ENCODE measurements around the gene NUP54. TPM values are rescaled to one million over a fixed set of nuclear protein-coding genes. Genes with fewer than 3 reads are reported as not detected.

The NUP54 gene
- total and polyA plus RNA-seq, 2 of the 8 experiments (the other 6 are each of a cell fraction or from before 2014, with no cell fraction given), result 51.4 to 103 TPM

DNA sequence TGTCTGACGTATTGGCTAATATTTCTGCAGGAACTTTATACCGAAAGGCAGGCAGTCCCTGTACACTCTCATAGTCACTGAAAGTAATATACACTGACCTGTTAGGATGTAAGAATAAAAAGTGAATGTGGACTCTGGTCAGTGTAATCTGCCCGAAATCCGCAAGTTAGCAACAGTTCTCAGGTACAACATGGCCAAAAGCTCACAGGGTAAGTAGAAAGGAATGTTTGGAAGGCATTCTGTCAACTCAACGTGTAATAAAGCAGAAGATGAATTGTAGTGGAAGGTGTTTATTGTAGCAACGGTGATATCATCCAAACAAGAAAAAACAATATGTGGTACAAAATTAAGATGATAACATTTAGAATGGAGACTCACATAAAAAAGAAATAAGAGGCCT lies 26.0 kb upstream of the NUP54 start:
- Histone ChIP-seq H3K36me3 (ENCODE audit: control insufficient read depth in 2 of 4, insufficient read depth in 4 of 4, low read length in 3 of 4) (peaks cover 0 to 12% (median 5%) of the 10 kb centered on the region in 4 experiments; a peak in 3 of 8 replicates), H2AFZ (ENCODE audit: low read length) (no peak overlapping the region), H3K18ac (ENCODE audit: extremely low read depth, low read length) (no peak overlapping the region), H4K91ac (replicated peaks; ENCODE audit: insufficient read length, low read length) (no peak overlapping the region), H3K9ac (replicated peaks in 1 of 4; ENCODE audit: extremely low read depth in 1 of 4, low read depth in 3 of 4, low read length in 3 of 4) (no peak overlapping the region), H2AK5ac (ENCODE audit: low read depth, low read length) (no peak overlapping the region), H3K79me1 (ENCODE audit: low read depth, low read length) (no peaks in the 10 kb centered on the region), H3K14ac (ENCODE audit: insufficient read length) (no peak overlapping the region), H2BK120ac (replicated peaks; ENCODE audit: low read depth, low read length) (no peak overlapping the region), H2BK5ac (ENCODE audit: low read depth, low read length) (no peak overlapping the region), H2BK12ac (ENCODE audit: low read depth, low read length) (no peak overlapping the region), H3K4me2 (ENCODE audit: insufficient read depth in 1 of 2, low read depth in 2 of 2, low read length in 2 of 2) (no peak overlapping the region), H3K23ac (ENCODE audit: insufficient read length) (no peak overlapping the region), H3K9me3 (ENCODE audit: insufficient read depth in 2 of 2, low read depth in 1 of 2, low read length in 1 of 2) (no peaks in the 10 kb centered on the region), H4K20me1 (replicated peaks in 1 of 2; ENCODE audit: control insufficient read depth in 1 of 2, insufficient read depth in 2 of 2, low read length in 2 of 2) (no peaks in the 10 kb centered on the region), H3K56ac (replicated peaks; ENCODE audit: insufficient read length, low read depth, low read length) (no peak overlapping the region), H4K5ac (ENCODE audit: insufficient read length, low read depth, low read length) (no peak overlapping the region), H3K4me3 (ENCODE audit: extremely low read depth in 1 of 4, insufficient read depth in 2 of 4, low read depth in 3 of 4, low read length in 4 of 4) (no peak overlapping the region), H3K4ac (replicated peaks; ENCODE audit: insufficient read length, low read depth, low read length) (no peak overlapping the region), H3K4me1 (replicated peaks in 1 of 4; ENCODE audit: control insufficient read depth in 3 of 4, insufficient read depth in 4 of 4, low read length in 3 of 4) (no peaks in the 10 kb centered on the region), H4K8ac (ENCODE audit: extremely low read depth, insufficient read depth, low read length) (no peak overlapping the region), H3K79me2 (ENCODE audit: control insufficient read depth in 1 of 2, insufficient read depth in 2 of 2, low read length in 2 of 2) (no peaks in the 10 kb centered on the region), H2BK20ac (ENCODE audit: low read length) (no peak overlapping the region), H2BK15ac (ENCODE audit: low read length) (no peak overlapping the region), H3K27ac (ENCODE audit: low read depth, low read length) (no peak overlapping the region), H3K27me3 (replicated peaks in 1 of 4; ENCODE audit: control insufficient read depth in 3 of 4, extremely low read depth in 1 of 4, insufficient read depth in 3 of 4, low read length in 3 of 4) (no peaks in the 10 kb centered on the region), H3K23me2 (ENCODE audit: low read depth, low read length) (no peaks in the 10 kb centered on the region)
- no peak for DNase-seq (ENCODE audit: low read depth in 1 of 2, low spot score in 2 of 2)
- TF ChIP-seq KDM5A (IDR thresholded peaks at IDR 0.05; ENCODE audit: low read length) (no peak), RFX5 (IDR thresholded peaks at IDR 0.05; ENCODE audit: borderline replicate concordance, low read depth, low read length) (no peak), SAP30 (IDR thresholded peaks at IDR 0.05; ENCODE audit: insufficient read depth, insufficient replicate concordance, low read length) (no peak), EZH2 (IDR thresholded peaks at IDR 0.05; ENCODE audit: low read depth, low read length, severe bottlenecking) (no peak)
- FAIRE-seq, result no peak
- CTCF ChIA-PET (ENCODE audit: partially characterized antibody), result interaction anchor here (0.6 kb wide), 1 partner anchor 209 kb away, joined by 3 read pairs; no protein-coding TSS in a partner anchor
- WGBS, 2 experiments (ENCODE audit: extremely low coverage in 1 of 2, insufficient coverage in 1 of 2, insufficient read length in 1 of 2, insufficient replicate concordance in 2 of 2, low coverage in 1 of 2, low lambda C conversion rate in 2 of 2, missing lambda C conversion rate in 1 of 2), result 86% methylated on average over 6 of the region's 6 CpGs; no CpG with 5 or more reads in 1 of the 2 experiments
- POLR2A ChIA-PET (ENCODE audit: partially characterized antibody), result interaction anchor here (0.8 kb wide), 1 partner anchor 11 kb away, joined by 4 read pairs; no protein-coding TSS in a partner anchor

Measured in H1 (cell line).